Loucy (cell line): Measurements from ENCODE around the gene DTNBP1.

ENCODE experiments used
- H2AFZ ChIP-seq: fragments of 200-600 bp; sonication (generic); 2 replicates; pipeline ENCODE4 v1.6.0; 2016; ENCODE audit warnings: antibody characterized with exemption, mild to moderate bottlenecking, low read length, moderate library complexity
- H3F3A ChIP-seq: fragments of 200-600 bp; 2 replicates; pipeline ENCODE4 v1.6.0; 2016; ENCODE audit warnings: antibody characterized with exemption, low read depth, mild to moderate bottlenecking
- H3K27me3 ChIP-seq: fragments of 200-600 bp; sonication (generic); 2 replicates; pipeline ENCODE4 v1.6.1; 2014; ENCODE audit warnings: low read length, mild to moderate bottlenecking; ENCODE audit not compliant: insufficient read depth, poor library complexity, severe bottlenecking
- H3K36me3 ChIP-seq: fragments of 200-600 bp; sonication (generic); 2 replicates; pipeline ENCODE4 v1.6.1; 2016; ENCODE audit warnings: low read length; ENCODE audit not compliant: insufficient read depth
- H3K4me1 ChIP-seq: fragments of 200-600 bp; sonication (generic); 2 replicates; pipeline ENCODE4 v1.5.1; 2014; ENCODE audit warnings: low read length, mild to moderate bottlenecking; ENCODE audit not compliant: insufficient read depth, poor library complexity, severe bottlenecking
- H3K4me2 ChIP-seq: fragments of 200-600 bp; sonication (generic); 2 replicates; pipeline ENCODE4 v1.6.0; 2014; ENCODE audit warnings: antibody characterized with exemption, low read length, low read depth, mild to moderate bottlenecking; ENCODE audit not compliant: poor library complexity, severe bottlenecking
- H3K4me3 ChIP-seq: fragments of 200-600 bp; sonication (generic); 2 replicates; pipeline ENCODE4 v1.5.1; 2014; ENCODE audit warnings: low read length, mild to moderate bottlenecking, mixed read lengths; ENCODE audit not compliant: poor library complexity, severe bottlenecking
- H3K79me2 ChIP-seq: fragments of 200-600 bp; sonication (generic); 2 replicates; pipeline ENCODE4 v1.6.1; 2014; ENCODE audit warnings: low read length; ENCODE audit not compliant: insufficient read depth
- H3K9ac ChIP-seq: fragments of 200-600 bp; sonication (generic); 2 replicates; pipeline ENCODE4 v1.6.0; 2014; ENCODE audit warnings: mild to moderate bottlenecking, low read depth, low read length, moderate library complexity; ENCODE audit not compliant: poor library complexity, severe bottlenecking
- H3K9me2 ChIP-seq: fragments of 200-600 bp; sonication (generic); replicated peaks from 2 replicates; pipeline ENCODE4 v1.6.1; 2016; ENCODE audit warnings: low read depth, low read length, mixed read lengths
- H3K9me3 ChIP-seq: fragments of 200-600 bp; sonication (generic); 2 replicates; pipeline ENCODE4 v1.6.1; 2014; ENCODE audit warnings: mild to moderate bottlenecking, antibody characterized with exemption, low read length, low read depth; ENCODE audit not compliant: insufficient read depth
- H4K20me1 ChIP-seq: fragments of 200-600 bp; sonication (generic); 2 replicates; pipeline ENCODE4 v1.6.0; 2014; ENCODE audit warnings: antibody characterized with exemption, low read length, mild to moderate bottlenecking; ENCODE audit not compliant: insufficient read depth, poor library complexity, severe bottlenecking
- CTCF ChIP-seq: fragments of 200-600 bp; sonication (generic); conservative IDR thresholded peaks from 2 replicates; pipeline ENCODE4 v1.5.1; 2014; ENCODE audit warnings: mild to moderate bottlenecking, antibody characterized with exemption, low read length
- EZH2phosphoT487 ChIP-seq: fragments of 200-600 bp; IDR thresholded peaks from 2 replicates; pipeline ENCODE4 v1.6.1; 2018; ENCODE audit warnings: antibody characterized with exemption, mild to moderate bottlenecking, moderate library complexity, borderline replicate concordance

Gene DTNBP1

DNA sequence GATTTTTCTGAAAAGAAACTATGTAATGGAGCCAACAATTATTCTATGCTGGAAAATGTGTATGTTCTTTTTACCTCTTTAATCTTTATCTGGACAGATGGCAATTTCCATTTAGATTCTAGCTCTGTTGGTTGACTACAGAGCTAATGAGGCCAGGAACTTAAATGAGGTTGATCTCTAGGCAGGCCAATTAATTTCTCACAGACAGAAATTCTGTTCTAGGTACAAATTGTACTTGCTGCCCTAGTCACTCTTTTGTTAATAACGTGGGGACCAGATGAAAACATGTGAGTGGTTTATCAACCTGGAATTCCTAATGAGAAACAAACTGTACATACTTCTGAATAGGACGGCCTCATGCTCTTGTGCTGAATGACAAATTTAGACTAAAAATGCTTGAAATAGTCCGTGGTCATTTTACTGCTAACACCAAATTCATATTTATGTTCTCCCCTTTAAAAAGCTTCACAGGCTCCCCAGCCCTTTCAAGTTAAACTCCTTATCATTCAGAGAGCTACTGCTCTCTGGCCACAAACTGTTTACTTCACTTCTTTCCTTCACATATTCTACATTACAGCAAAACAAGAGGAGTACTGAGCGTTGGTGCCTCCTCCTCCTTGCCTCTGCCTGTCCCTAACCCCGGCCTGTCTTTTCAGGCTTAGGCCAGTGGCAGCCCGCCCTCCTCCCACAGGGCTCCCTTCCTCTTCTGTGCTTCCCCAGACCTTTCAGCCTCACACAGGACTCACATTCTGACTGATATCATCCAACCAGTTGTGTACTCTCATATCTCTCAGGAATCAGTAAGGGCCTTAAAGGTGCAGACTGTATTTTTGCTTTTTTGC, 41.4 kb downstream of the DTNBP1 start:
- Histone ChIP-seq H3K9me2 (no peaks in the 10 kb centered on the region), H3K79me2 (peaks cover 65% of the 10 kb centered on the region), H3K4me3 (no peak overlapping the region), H4K20me1 (peaks cover 11% of the 10 kb centered on the region), H2AFZ (no peak overlapping the region), H3K27me3 (no peaks in the 10 kb centered on the region), H3K4me2 (peak overlapping the region; percentile 22), H3K9me3 (no peaks in the 10 kb centered on the region), H3K36me3 (peaks cover 17% of the 10 kb centered on the region), H3K9ac (peak overlapping the region; percentile 21), H3F3A (no peaks in the 10 kb centered on the region), H3K4me1 (peaks cover 31% of the 10 kb centered on the region)
- TF ChIP-seq EZH2phosphoT487 (no peak), CTCF (no peak)

- Histone ChIP-seq H3K4me1 (peaks cover 31% of the 10 kb centered on the region), H3K36me3 (peaks cover 10% of the 10 kb centered on the region), H3K4me3 (no peak overlapping the region), H3K9ac (no peak overlapping the region), H3F3A (no peaks in the 10 kb centered on the region), H4K20me1 (peaks cover 11% of the 10 kb centered on the region), H3K9me3 (no peaks in the 10 kb centered on the region), H3K4me2 (no peak overlapping the region), H2AFZ (no peak overlapping the region), H3K27me3 (no peaks in the 10 kb centered on the region), H3K9me2 (no peaks in the 10 kb centered on the region), H3K79me2 (peaks cover 73% of the 10 kb centered on the region)
- no peak for TF ChIP-seq EZH2phosphoT487
These were observed 42.2 kb downstream of the DTNBP1 start for GRCh38 chr6:15620611-15621010.

GRCh38 chr6:15619330-15619729, 43.5 kb downstream of the DTNBP1 start:
- peaks cover 31% of the 10 kb centered on the region for H3K4me1 ChIP-seq
- H3K27me3 ChIP-seq: no peaks in the 10 kb centered on the region
- peaks cover 15% of the 10 kb centered on the region for H3K36me3 ChIP-seq
- no peak for TF ChIP-seq CTCF
- TF ChIP-seq EZH2phosphoT487: no peak
- no peaks in the 10 kb centered on the region for H3K9me2 ChIP-seq
- no peak overlapping the region for H3K4me2 ChIP-seq
- no peaks in the 10 kb centered on the region for H3F3A ChIP-seq
- H2AFZ ChIP-seq: no peak overlapping the region
- no peak overlapping the region for H3K9ac ChIP-seq
- H3K4me3 ChIP-seq: no peak overlapping the region
- H3K79me2 ChIP-seq: peaks cover 74% of the 10 kb centered on the region
- H4K20me1 ChIP-seq: peaks cover 11% of the 10 kb centered on the region
- H3K9me3 ChIP-seq: no peaks in the 10 kb centered on the region
